PFSK-1 (cell line): Measurements from ENCODE around the gene PRDM16.

Experiments used
- POLR2AphosphoS5 ChIP-seq: IDR thresholded peaks from 2 replicates; pipeline ENCODE4 v1.6.1; 2012; ENCODE audit warnings: low read depth, mild to moderate bottlenecking, control low read depth, low read length, moderate library complexity
- SIN3A ChIP-seq: IDR thresholded peaks from 2 replicates; pipeline ENCODE4 v1.6.1; 2012; ENCODE audit warnings: mild to moderate bottlenecking, low read length, moderate library complexity, borderline replicate concordance; ENCODE audit not compliant: insufficient read depth
- TAF1 ChIP-seq: IDR thresholded peaks from 2 replicates; pipeline ENCODE4 v1.6.1; 2012; ENCODE audit warnings: low read length, control low read depth, borderline replicate concordance; ENCODE audit not compliant: insufficient read depth
- TF ChIP-seq, protein P1 (sequence below), 2 experiments: IDR thresholded peaks; 2 replicates each; pipeline versions ENCODE4 v1.6.1 to v1.8.0; 2011 to 2012; ENCODE audit warnings: low read depth in 2 of 2, low read length in 2 of 2, control low read depth in 1 of 2, inconsistent platforms in 1 of 2, mild to moderate bottlenecking in 1 of 2, moderate library complexity in 1 of 2; ENCODE audit not compliant: insufficient read depth in 1 of 2

DNA sequence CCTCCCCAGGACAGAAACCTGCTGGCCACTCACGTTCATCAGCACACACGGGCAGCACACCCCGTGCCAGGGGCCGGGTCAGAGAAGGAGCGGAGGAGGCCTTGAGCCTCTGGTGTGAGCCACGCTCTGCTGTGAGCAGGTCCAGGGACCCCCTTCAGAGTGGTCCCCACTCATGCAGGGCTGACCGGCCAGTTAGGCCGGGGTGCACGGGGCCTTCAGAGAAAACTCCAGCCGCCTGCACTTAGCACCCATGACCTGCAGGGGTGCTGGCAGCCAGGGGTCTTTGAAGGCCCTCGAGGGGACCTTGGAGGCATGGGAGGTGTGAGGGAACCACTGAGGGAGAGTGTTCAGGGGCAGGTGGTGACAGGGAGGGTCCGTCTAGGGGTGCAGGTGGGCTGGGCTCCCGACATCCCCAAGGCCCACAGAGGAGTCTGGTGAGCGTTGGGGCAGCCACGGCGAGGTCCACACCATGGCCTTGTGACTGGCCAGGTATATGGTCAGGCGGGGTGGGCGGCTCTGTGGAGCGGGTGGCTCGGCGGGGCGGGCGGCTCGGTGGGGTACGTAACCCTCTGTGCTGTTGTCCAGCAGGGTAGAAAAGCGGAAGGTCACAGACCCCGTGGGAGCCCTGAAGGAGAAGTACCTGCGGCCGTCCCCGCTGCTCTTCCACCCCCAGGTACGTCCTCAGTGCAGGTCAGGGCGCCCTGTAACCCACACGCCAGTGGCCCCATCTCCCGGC, 345.1 kb downstream of the PRDM16 start:
- TF ChIP-seq SIN3A = no peak
- TF ChIP-seq, protein P1, sequence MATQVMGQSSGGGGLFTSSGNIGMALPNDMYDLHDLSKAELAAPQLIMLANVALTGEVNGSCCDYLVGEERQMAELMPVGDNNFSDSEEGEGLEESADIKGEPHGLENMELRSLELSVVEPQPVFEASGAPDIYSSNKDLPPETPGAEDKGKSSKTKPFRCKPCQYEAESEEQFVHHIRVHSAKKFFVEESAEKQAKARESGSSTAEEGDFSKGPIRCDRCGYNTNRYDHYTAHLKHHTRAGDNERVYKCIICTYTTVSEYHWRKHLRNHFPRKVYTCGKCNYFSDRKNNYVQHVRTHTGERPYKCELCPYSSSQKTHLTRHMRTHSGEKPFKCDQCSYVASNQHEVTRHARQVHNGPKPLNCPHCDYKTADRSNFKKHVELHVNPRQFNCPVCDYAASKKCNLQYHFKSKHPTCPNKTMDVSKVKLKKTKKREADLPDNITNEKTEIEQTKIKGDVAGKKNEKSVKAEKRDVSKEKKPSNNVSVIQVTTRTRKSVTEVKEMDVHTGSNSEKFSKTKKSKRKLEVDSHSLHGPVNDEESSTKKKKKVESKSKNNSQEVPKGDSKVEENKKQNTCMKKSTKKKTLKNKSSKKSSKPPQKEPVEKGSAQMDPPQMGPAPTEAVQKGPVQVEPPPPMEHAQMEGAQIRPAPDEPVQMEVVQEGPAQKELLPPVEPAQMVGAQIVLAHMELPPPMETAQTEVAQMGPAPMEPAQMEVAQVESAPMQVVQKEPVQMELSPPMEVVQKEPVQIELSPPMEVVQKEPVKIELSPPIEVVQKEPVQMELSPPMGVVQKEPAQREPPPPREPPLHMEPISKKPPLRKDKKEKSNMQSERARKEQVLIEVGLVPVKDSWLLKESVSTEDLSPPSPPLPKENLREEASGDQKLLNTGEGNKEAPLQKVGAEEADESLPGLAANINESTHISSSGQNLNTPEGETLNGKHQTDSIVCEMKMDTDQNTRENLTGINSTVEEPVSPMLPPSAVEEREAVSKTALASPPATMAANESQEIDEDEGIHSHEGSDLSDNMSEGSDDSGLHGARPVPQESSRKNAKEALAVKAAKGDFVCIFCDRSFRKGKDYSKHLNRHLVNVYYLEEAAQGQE (IDR thresholded peaks at IDR 0.05; ENCODE audit: insufficient read depth in 1 of 2, low read depth in 2 of 2, low read length in 2 of 2) = no peak
- TF ChIP-seq POLR2AphosphoS5 = no peak
- TF ChIP-seq TAF1 = no peak
